IMR-90 (cell line): ENCODE results near the gene MBD3L2. TPM values are rescaled to one million over a fixed set of nuclear protein-coding genes. Genes with fewer than 3 reads are reported as not detected.

Experiments
- ATAC-seq: fragments of 200-7000 bp; cut with Tn5 transposase; 2 replicates; pipeline ENCODE4 v1.9.1; 2020; ENCODE audit warnings: low read depth, mild to moderate bottlenecking, moderate library complexity
- BruUV-seq: library from RNA; stranded (reverse); fragments of 400-500 nt; replicated peaks from 2 replicates; lab custom pipeline; 2021; lab: Mats Ljungman, UMichigan
- CTCF ChIA-PET: fragments of 300-600 bp; formaldehyde crosslinking; extraction: SDS; loops from one replicate; lab custom pipeline; 2021; ENCODE audit warnings: antibody characterized with exemption; lab: Yijun Ruan, JAX
- POLR2A ChIA-PET: fragments of 300-600 bp; sonication (Branson Sonifier 250); formaldehyde crosslinking; loops from one replicate; lab custom pipeline; 2022; ENCODE audit warnings: antibody characterized with exemption; ENCODE audit not compliant: unreplicated experiment; lab: Charles Lee
- DNase-seq: peaks from one replicate; pipeline ENCODE4 v3.0.0; 2013
- H2AFZ ChIP-seq: replicated peaks from 2 replicates; pipeline ENCODE3; 2013; ENCODE audit warnings: low read length, mild to moderate bottlenecking; ENCODE audit not compliant: poor library complexity
- H2AK5ac ChIP-seq: 2 replicates; pipeline ENCODE4 v1.6.1; 2013; ENCODE audit warnings: low read depth, low read length, inconsistent platforms
- H2AK9ac ChIP-seq: replicated peaks from 2 replicates; pipeline ENCODE3; 2013; ENCODE audit warnings: mild to moderate bottlenecking, low read depth, low read length, moderate library complexity; ENCODE audit not compliant: poor library complexity
- H2BK120ac ChIP-seq: 2 replicates; pipeline ENCODE4 v1.6.1; 2013; ENCODE audit warnings: low read depth, low read length, inconsistent platforms
- H2BK15ac ChIP-seq: 3 replicates; pipeline ENCODE4 v1.6.1; 2013; ENCODE audit warnings: low read depth, low read length, inconsistent platforms
- H2BK20ac ChIP-seq: 2 replicates; pipeline ENCODE4 v1.6.1; 2013; ENCODE audit warnings: low read depth, mild to moderate bottlenecking, inconsistent platforms, low read length, moderate library complexity
- H2BK5ac ChIP-seq: 2 replicates; pipeline ENCODE4 v1.6.1; 2013; ENCODE audit warnings: mild to moderate bottlenecking, low read depth, low read length, inconsistent platforms; ENCODE audit not compliant: poor library complexity, severe bottlenecking
- H3K14ac ChIP-seq: replicated peaks from 2 replicates; pipeline ENCODE4 v1.6.1; 2013; ENCODE audit warnings: low read depth, low read length, inconsistent platforms
- H3K18ac ChIP-seq: 2 replicates; pipeline ENCODE4 v1.6.1; 2013; ENCODE audit warnings: low read depth, low read length, control low read depth
- H3K23ac ChIP-seq: 2 replicates; pipeline ENCODE4 v1.6.1; 2013; ENCODE audit warnings: low read depth, low read length, inconsistent platforms
- H3K27ac ChIP-seq: 2 replicates; pipeline ENCODE4 v1.5.1; 2013; ENCODE audit warnings: mild to moderate bottlenecking, control low read depth, low read length; ENCODE audit not compliant: insufficient read depth
- H3K27me3 ChIP-seq: 2 replicates; pipeline ENCODE4 v1.6.1; 2013; ENCODE audit warnings: low read length; ENCODE audit not compliant: control insufficient read depth, insufficient read depth
- H3K36me3 ChIP-seq: 2 replicates; pipeline ENCODE4 v1.6.1; 2013; ENCODE audit warnings: low read length, mixed read lengths; ENCODE audit not compliant: control insufficient read depth, insufficient read depth
- H3K4ac ChIP-seq: 2 replicates; pipeline ENCODE4 v1.6.1; 2013; ENCODE audit warnings: low read depth, low read length, inconsistent platforms
- H3K4me1 ChIP-seq: 2 replicates; pipeline ENCODE4 v1.6.1; 2013; ENCODE audit warnings: low read length, mixed read lengths; ENCODE audit not compliant: control insufficient read depth, insufficient read depth
- H3K4me2 ChIP-seq: 2 replicates; pipeline ENCODE4 v1.6.1; 2013; ENCODE audit warnings: low read depth, mild to moderate bottlenecking, control low read depth, low read length, moderate library complexity
- H3K4me3 ChIP-seq: 2 replicates; pipeline ENCODE4 v1.5.1; 2013; ENCODE audit warnings: low read depth, mild to moderate bottlenecking, control low read depth, low read length, moderate library complexity; ENCODE audit not compliant: insufficient read depth
- H3K56ac ChIP-seq: 2 replicates; pipeline ENCODE4 v1.6.1; 2013; ENCODE audit warnings: low read length, inconsistent platforms; ENCODE audit not compliant: insufficient read depth; ENCODE audit errors: extremely low read depth
- H3K79me1 ChIP-seq, 2 experiments: 2 replicates each; pipeline ENCODE4 v1.6.1; 2013; ENCODE audit warnings: low read length in 2 of 2, inconsistent platforms in 1 of 2, low read depth in 1 of 2
- H3K9ac ChIP-seq: 2 replicates; pipeline ENCODE4 v1.6.1; 2013; ENCODE audit warnings: low read depth, low read length, control low read depth
- H3K9me1 ChIP-seq: 2 replicates; pipeline ENCODE4 v1.6.1; 2013; ENCODE audit warnings: low read length, inconsistent platforms; ENCODE audit not compliant: insufficient read depth
- H3K9me3 ChIP-seq: 2 replicates; pipeline ENCODE4 v1.6.1; 2013; ENCODE audit warnings: low read length; ENCODE audit not compliant: control insufficient read depth, insufficient read depth
- H4K20me1 ChIP-seq: 2 replicates; pipeline ENCODE4 v1.6.1; 2013; ENCODE audit warnings: low read length, inconsistent platforms; ENCODE audit not compliant: insufficient read depth
- H4K5ac ChIP-seq: 2 replicates; pipeline ENCODE4 v1.6.1; 2013; ENCODE audit warnings: mild to moderate bottlenecking, low read depth, low read length, control low read depth
- H4K8ac ChIP-seq, 2 experiments: 2 replicates each; pipeline ENCODE4 v1.6.1; 2013; ENCODE audit warnings: low read depth in 2 of 2, low read length in 2 of 2, control low read depth in 1 of 2, inconsistent platforms in 1 of 2
- H4K91ac ChIP-seq: 2 replicates; pipeline ENCODE4 v1.6.1; 2013; ENCODE audit warnings: low read depth, low read length, inconsistent platforms; ENCODE audit not compliant: insufficient read depth
- FOS ChIP-seq: fragments of 150-350 bp; IDR thresholded peaks from 2 replicates; pipeline ENCODE4 v1.6.1; 2016; ENCODE audit warnings: low read depth, low read length
- MAZ ChIP-seq: IDR thresholded peaks from 2 replicates; pipeline ENCODE4 v1.6.1; 2012; ENCODE audit warnings: low read depth, mild to moderate bottlenecking, low read length, improper control_type of control experiment, moderate library complexity, borderline replicate concordance
- RAD21 ChIP-seq: IDR thresholded peaks from 2 replicates; pipeline ENCODE4 v1.6.1; 2012; ENCODE audit warnings: low read length, improper control_type of control experiment
- RCOR1 ChIP-seq: IDR thresholded peaks from 2 replicates; pipeline ENCODE4 v1.6.1; 2012; ENCODE audit warnings: mild to moderate bottlenecking, low read length, improper control_type of control experiment; ENCODE audit not compliant: insufficient replicate concordance
- WGBS, 2 experiments: methylation state at CpG; one replicate each; pipeline versions ENCODE4 v1.1.5 to v1.1.7; 2013; ENCODE audit warnings: missing lambda C conversion rate in 2 of 2; ENCODE audit not compliant: insufficient read length in 1 of 2; ENCODE audit errors: extremely low coverage in 2 of 2; 5-methylcytosine and 5-hydroxymethylcytosine counted together
- dilution Hi-C: fragments of 300-500 bp; cut with HindIII; formaldehyde crosslinking; loops from one replicate; pipeline ENCODE4 v1.14.3; 2018; ENCODE audit warnings: low sequenced_read_pairs; ENCODE audit not compliant: unreplicated experiment
- in situ Hi-C: fragments of 300-500 bp; cut with MboI; formaldehyde crosslinking; loops from 3 replicates; pipeline ENCODE4 v1.14.3; 2019; ENCODE audit warnings: low sequenced_read_pairs, inconsistent platforms, mixed read lengths
- intact Hi-C: fragments of 100-400 bp; cut with micrococcal nuclease; formaldehyde crosslinking; loops from 2 replicates; pipeline ENCODE4 v1.10.0; 2022
- polyA plus RNA-seq, 3 experiments: library from polyadenylated mRNA; depleted of rRNA; stranded (reverse); fragments of >200 nt; gene quantifications; 2 replicates each; pipeline ENCODE4 v1.2.3, GENCODE V29; 2012; ENCODE audit warnings: low replicate concordance in 1 of 3
- total RNA-seq: library from RNA; depleted of rRNA; stranded (reverse); fragments of >200 nt; gene quantifications from 2 replicates; pipeline ENCODE4 v1.2.3, GENCODE V29; 2012
- TF ChIP-seq, protein P1 (sequence below): fragments of 150-350 bp; IDR thresholded peaks from 2 replicates; pipeline ENCODE4 v1.6.1; 2017; ENCODE audit warnings: mild to moderate bottlenecking, antibody characterized with exemption, low read length, low read depth

The MBD3L2 gene
- total and polyA plus RNA-seq, 2 of the 4 experiments (the other 2 are of a cell fraction): not detected

GRCh38 chr19:7072541-7072940 is 23.4 kb downstream of the MBD3L2 start:
- Histone ChIP-seq H3K56ac (no peak overlapping the region), H4K91ac (no peak overlapping the region), H2AK5ac (no peak overlapping the region), H3K9me3 (peaks cover 27% of the 10 kb centered on the region), H3K4ac (no peak overlapping the region), H3K4me1 (no peaks in the 10 kb centered on the region), H3K18ac (no peak overlapping the region), H2AK9ac (no peak overlapping the region), H2BK5ac (no peak overlapping the region), H3K14ac (no peak overlapping the region), H3K36me3 (peaks cover 49% of the 10 kb centered on the region), H4K20me1 (no peaks in the 10 kb centered on the region), H3K4me2 (no peak overlapping the region), H3K4me3 (no peak overlapping the region), H3K27ac (no peak overlapping the region), H4K5ac (no peak overlapping the region), H3K9me1 (no peaks in the 10 kb centered on the region), H3K9ac (no peak overlapping the region), H3K79me1 (peaks cover 11 to 18% of the 10 kb centered on the region in 2 experiments), H2BK120ac (no peak overlapping the region), H3K23ac (no peak overlapping the region), H2BK20ac (no peak overlapping the region), H2BK15ac (no peak overlapping the region), H2AFZ (no peak overlapping the region), H4K8ac (no peak overlapping the region), H3K27me3 (no peaks in the 10 kb centered on the region)
- POLR2A ChIA-PET: no interaction called here
- BruUV-seq: no TSS peak
- WGBS, 2 experiments: 88 to 100% methylated on average over 1 of the region's 6 CpGs
- ATAC-seq (no peak), DNase-seq (no peak)
- intact Hi-C loops: no loop called here
- dilution Hi-C loops: no loop called here
- CTCF ChIA-PET: no interaction called here
- TF ChIP-seq MAZ: no peak
- no peak for TF ChIP-seq FOS
- no peak for TF ChIP-seq RCOR1
- TF ChIP-seq, protein P1, sequence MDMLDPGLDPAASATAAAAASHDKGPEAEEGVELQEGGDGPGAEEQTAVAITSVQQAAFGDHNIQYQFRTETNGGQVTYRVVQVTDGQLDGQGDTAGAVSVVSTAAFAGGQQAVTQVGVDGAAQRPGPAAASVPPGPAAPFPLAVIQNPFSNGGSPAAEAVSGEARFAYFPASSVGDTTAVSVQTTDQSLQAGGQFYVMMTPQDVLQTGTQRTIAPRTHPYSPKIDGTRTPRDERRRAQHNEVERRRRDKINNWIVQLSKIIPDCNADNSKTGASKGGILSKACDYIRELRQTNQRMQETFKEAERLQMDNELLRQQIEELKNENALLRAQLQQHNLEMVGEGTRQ: no peak
- no peak for TF ChIP-seq RAD21
- in situ Hi-C loops: no loop called here
